BE2C (cell line): ENCODE measurements around the gene CEND1.
A peak's percentile ranks its signal among the peaks of the same experiment; 100 is the strongest.

Experiments used
- DNase-seq: peaks from one replicate; pipeline ENCODE4 v3.0.0-alpha.2; 2020
- H3K27me3 ChIP-seq: fragments of 250-450 bp; sonication (Bioruptor Pico); 2 replicates; pipeline ENCODE4 v1.5.1; 2020; ENCODE audit warnings: mild to moderate bottlenecking
- H3K36me3 ChIP-seq: fragments of 250-450 bp; sonication (Bioruptor Pico); 2 replicates; pipeline ENCODE4 v1.5.1; 2020; ENCODE audit warnings: mild to moderate bottlenecking
- H3K4me1 ChIP-seq: fragments of 250-450 bp; sonication (Bioruptor Pico); 2 replicates; pipeline ENCODE4 v1.5.1; 2020
- H3K4me3 ChIP-seq: 2 replicates; pipeline ENCODE4 v1.5.1; 2011; ENCODE audit warnings: low read depth, low read length
- H3K9me3 ChIP-seq: fragments of 250-450 bp; sonication (Bioruptor Pico); 2 replicates; pipeline ENCODE4 v1.5.1; 2020
- TF ChIP-seq, protein P1 (sequence below): IDR thresholded peaks from 2 replicates; pipeline ENCODE4 v1.5.1; 2012; ENCODE audit warnings: mild to moderate bottlenecking, low read depth, low read length

The CEND1 gene

GRCh38 chr11:786235-787083 is 3.4 kb downstream of the CEND1 start:
- Histone ChIP-seq H3K27me3 (no peaks in the 10 kb centered on the region), H3K36me3 (no peaks in the 10 kb centered on the region), H3K4me1 (no peaks in the 10 kb centered on the region; the same call in 1 of the 2 replicates), H3K9me3 (no peaks in the 10 kb centered on the region), H3K4me3 (no peak overlapping the region)
- TF ChIP-seq, protein P1, sequence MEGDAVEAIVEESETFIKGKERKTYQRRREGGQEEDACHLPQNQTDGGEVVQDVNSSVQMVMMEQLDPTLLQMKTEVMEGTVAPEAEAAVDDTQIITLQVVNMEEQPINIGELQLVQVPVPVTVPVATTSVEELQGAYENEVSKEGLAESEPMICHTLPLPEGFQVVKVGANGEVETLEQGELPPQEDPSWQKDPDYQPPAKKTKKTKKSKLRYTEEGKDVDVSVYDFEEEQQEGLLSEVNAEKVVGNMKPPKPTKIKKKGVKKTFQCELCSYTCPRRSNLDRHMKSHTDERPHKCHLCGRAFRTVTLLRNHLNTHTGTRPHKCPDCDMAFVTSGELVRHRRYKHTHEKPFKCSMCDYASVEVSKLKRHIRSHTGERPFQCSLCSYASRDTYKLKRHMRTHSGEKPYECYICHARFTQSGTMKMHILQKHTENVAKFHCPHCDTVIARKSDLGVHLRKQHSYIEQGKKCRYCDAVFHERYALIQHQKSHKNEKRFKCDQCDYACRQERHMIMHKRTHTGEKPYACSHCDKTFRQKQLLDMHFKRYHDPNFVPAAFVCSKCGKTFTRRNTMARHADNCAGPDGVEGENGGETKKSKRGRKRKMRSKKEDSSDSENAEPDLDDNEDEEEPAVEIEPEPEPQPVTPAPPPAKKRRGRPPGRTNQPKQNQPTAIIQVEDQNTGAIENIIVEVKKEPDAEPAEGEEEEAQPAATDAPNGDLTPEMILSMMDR = no peak
- DNase-seq = no peak

GRCh38 chr11:783581-784015 is 6.3 kb downstream of the CEND1 start:
- no peaks in the 10 kb centered on the region for H3K36me3 ChIP-seq
- no peaks in the 10 kb centered on the region for H3K9me3 ChIP-seq
- H3K4me1 ChIP-seq = no peaks in the 10 kb centered on the region; the same call in 1 of the 2 replicates
- TF ChIP-seq, protein P1 = peak; percentile 68
- H3K4me3 ChIP-seq = no peak overlapping the region
- no peaks in the 10 kb centered on the region for H3K27me3 ChIP-seq
- peak; percentile 84 for DNase-seq

GRCh38 chr11:782264-783174 is 7.4 kb downstream of the CEND1 start:
- TF ChIP-seq, protein P1 = no peak
- no peaks in the 10 kb centered on the region; the same call in 1 of the 2 replicates for H3K4me1 ChIP-seq
- no peaks in the 10 kb centered on the region for H3K27me3 ChIP-seq
- no peaks in the 10 kb centered on the region for H3K9me3 ChIP-seq
- H3K36me3 ChIP-seq = no peaks in the 10 kb centered on the region
- DNase-seq = no peak
- no peak overlapping the region for H3K4me3 ChIP-seq

DNA sequence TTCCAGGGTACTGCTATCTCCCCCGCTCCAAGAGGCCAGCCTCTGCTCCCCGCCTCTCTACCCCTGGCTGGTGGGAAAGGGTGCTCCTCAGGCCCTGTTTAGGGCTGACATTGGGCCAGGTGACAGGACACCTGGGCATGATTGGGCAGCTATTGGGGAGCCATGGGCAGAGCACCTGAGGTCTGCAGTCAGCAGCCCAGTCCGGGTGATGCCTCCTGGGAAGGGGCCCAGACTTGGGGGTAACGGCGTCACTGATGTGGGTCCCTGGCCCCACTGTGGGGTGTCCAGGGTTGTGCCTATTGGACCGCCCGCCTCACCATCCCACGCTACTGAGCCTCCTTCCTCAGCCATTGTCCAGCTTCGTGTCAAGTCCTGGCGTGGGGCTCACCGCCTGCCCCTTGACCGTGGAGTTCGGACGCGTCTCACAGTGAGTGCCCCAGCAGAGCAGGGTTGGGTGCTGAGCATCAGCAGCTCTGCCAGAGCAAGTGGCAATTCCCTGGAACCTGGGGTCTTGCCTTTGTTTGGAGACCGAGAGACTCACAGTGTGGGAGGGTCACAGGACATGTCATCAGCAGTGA is 9.8 kb downstream of the CEND1 start:
- Histone ChIP-seq H3K36me3 (no peaks in the 10 kb centered on the region), H3K27me3 (no peaks in the 10 kb centered on the region), H3K4me1 (no peaks in the 10 kb centered on the region; the same call in 1 of the 2 replicates), H3K4me3 (no peak overlapping the region), H3K9me3 (no peaks in the 10 kb centered on the region)
- DNase-seq = no peak
- TF ChIP-seq, protein P1 = no peak

- Histone ChIP-seq H3K9me3 (no peaks in the 10 kb centered on the region), H3K27me3 (no peaks in the 10 kb centered on the region), H3K36me3 (no peaks in the 10 kb centered on the region), H3K4me1 (no peaks in the 10 kb centered on the region; the same call in 1 of the 2 replicates), H3K4me3 (no peak overlapping the region)
- DNase-seq = no peak
- TF ChIP-seq, protein P1 = no peak
Observed at GRCh38 chr11:778976-779954, 10.6 kb downstream of the CEND1 start.
